SU-DHL-6 (cell line): Measurements from ENCODE around the gene RILPL1.

Experiments used
- H2AFZ ChIP-seq: fragments of 200-600 bp; sonication (generic); 2 replicates; pipeline ENCODE4 v1.6.1; 2014; ENCODE audit warnings: low read depth, mild to moderate bottlenecking, moderate library complexity, mixed read lengths, antibody characterized with exemption, low read length; ENCODE audit not compliant: severe bottlenecking
- H3F3A ChIP-seq: fragments of 200-600 bp; shearing (Covaris generic); 2 replicates; pipeline ENCODE4 v1.6.0; 2016; ENCODE audit warnings: antibody characterized with exemption, mild to moderate bottlenecking; ENCODE audit not compliant: insufficient read depth
- H3K27ac ChIP-seq: fragments of 200-600 bp; sonication (generic); 2 replicates; pipeline ENCODE4 v1.5.1; 2016; ENCODE audit warnings: low read depth, mild to moderate bottlenecking, low read length, moderate library complexity, mixed read lengths
- H3K27me3 ChIP-seq: fragments of 200-600 bp; sonication (generic), shearing (Covaris generic); 2 replicates; pipeline ENCODE4 v1.6.0; 2014; ENCODE audit warnings: mild to moderate bottlenecking, low read length
- H3K36me3 ChIP-seq: fragments of 200-600 bp; sonication (generic); 2 replicates; pipeline ENCODE4 v1.6.1; 2014; ENCODE audit warnings: mild to moderate bottlenecking, low read length, mixed read lengths
- H3K4me2 ChIP-seq: fragments of 300-600, 200-600 bp; shearing (Covaris generic), sonication (generic); 2 replicates; pipeline ENCODE4 v1.6.0; 2014; ENCODE audit warnings: low read length, low read depth, mild to moderate bottlenecking; ENCODE audit not compliant: poor library complexity, severe bottlenecking
- H3K4me3 ChIP-seq: fragments of 200-600 bp; sonication (generic); 2 replicates; pipeline ENCODE4 v1.5.1; 2014; ENCODE audit warnings: antibody characterized with exemption, low read length, mild to moderate bottlenecking, mixed read lengths; ENCODE audit not compliant: insufficient read depth, poor library complexity, severe bottlenecking
- H3K79me2 ChIP-seq: fragments of 200-600 bp; sonication (generic); 2 replicates; pipeline ENCODE4 v1.6.1; 2014; ENCODE audit warnings: mild to moderate bottlenecking, low read length, moderate library complexity; ENCODE audit not compliant: insufficient read depth
- H3K9ac ChIP-seq: fragments of 200-600 bp; sonication (generic); 2 replicates; pipeline ENCODE4 v1.7.0; 2014; ENCODE audit warnings: mild to moderate bottlenecking, low read length
- H3K9me2 ChIP-seq: fragments of 200-600 bp; sonication (generic); replicated peaks from 2 replicates; pipeline ENCODE4 v1.6.1; 2014; ENCODE audit warnings: low read length; ENCODE audit not compliant: insufficient read depth
- H3K9me3 ChIP-seq: fragments of 200-600 bp; sonication (generic); 2 replicates; pipeline ENCODE4 v1.6.1; 2014; ENCODE audit warnings: low read length, mixed read lengths; ENCODE audit not compliant: insufficient read depth
- H4K20me1 ChIP-seq: fragments of 200-600 bp; sonication (generic); 2 replicates; pipeline ENCODE4 v1.6.1; 2014; ENCODE audit warnings: low read depth, mild to moderate bottlenecking, antibody characterized with exemption, low read length, moderate library complexity, mixed read lengths
- EZH2phosphoT487 ChIP-seq: fragments of 200-600 bp; sonication (generic), shearing (Covaris generic); conservative IDR thresholded peaks from 2 replicates; pipeline ENCODE4 v1.6.1; 2018; ENCODE audit warnings: mild to moderate bottlenecking, antibody characterized with exemption, low read length, moderate library complexity, mixed read lengths
- TF ChIP-seq, protein P1 (sequence below): fragments of 200-600 bp; sonication (generic); IDR thresholded peaks from one replicate; pipeline ENCODE4 v1.5.1; 2017; ENCODE audit warnings: antibody characterized with exemption, mild to moderate bottlenecking, low read length, moderate library complexity; ENCODE audit not compliant: insufficient read depth, poor library complexity, severe bottlenecking

RILPL1 gene

DNA sequence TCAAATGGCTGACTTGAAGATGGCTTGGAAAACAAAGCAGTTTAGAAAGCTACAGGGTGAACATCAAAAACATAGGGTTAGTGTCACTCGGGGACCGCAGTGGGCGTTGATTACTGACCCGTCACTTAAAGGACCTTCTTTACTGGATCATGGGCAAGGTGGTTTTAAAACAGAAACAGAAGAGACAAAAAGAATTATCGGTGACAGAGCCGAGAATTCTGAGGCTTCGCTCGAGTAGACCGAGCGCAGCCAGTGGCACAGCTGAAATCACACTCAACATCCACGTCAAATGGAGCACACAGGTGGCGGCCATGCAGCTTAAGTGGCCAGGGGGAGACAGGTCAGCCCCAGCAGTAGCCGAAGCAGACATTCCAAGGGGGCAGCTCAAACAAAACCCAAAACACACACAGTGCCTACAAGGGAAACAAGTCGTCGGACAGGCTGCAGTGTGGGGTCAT is 58.2 kb downstream of the RILPL1 start:
- H3K4me3 ChIP-seq, result no peak overlapping the region
- no peaks in the 10 kb centered on the region for H4K20me1 ChIP-seq
- H3K36me3 ChIP-seq, result no peaks in the 10 kb centered on the region
- H3F3A ChIP-seq, result no peaks in the 10 kb centered on the region
- H3K27me3 ChIP-seq, result no peaks in the 10 kb centered on the region
- no peak for TF ChIP-seq EZH2phosphoT487
- TF ChIP-seq, protein P1, sequence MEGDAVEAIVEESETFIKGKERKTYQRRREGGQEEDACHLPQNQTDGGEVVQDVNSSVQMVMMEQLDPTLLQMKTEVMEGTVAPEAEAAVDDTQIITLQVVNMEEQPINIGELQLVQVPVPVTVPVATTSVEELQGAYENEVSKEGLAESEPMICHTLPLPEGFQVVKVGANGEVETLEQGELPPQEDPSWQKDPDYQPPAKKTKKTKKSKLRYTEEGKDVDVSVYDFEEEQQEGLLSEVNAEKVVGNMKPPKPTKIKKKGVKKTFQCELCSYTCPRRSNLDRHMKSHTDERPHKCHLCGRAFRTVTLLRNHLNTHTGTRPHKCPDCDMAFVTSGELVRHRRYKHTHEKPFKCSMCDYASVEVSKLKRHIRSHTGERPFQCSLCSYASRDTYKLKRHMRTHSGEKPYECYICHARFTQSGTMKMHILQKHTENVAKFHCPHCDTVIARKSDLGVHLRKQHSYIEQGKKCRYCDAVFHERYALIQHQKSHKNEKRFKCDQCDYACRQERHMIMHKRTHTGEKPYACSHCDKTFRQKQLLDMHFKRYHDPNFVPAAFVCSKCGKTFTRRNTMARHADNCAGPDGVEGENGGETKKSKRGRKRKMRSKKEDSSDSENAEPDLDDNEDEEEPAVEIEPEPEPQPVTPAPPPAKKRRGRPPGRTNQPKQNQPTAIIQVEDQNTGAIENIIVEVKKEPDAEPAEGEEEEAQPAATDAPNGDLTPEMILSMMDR, result no peak
- H3K27ac ChIP-seq, result no peak overlapping the region
- H3K79me2 ChIP-seq, result no peaks in the 10 kb centered on the region
- H3K4me2 ChIP-seq, result peak overlapping the region; percentile 5
- H3K9me3 ChIP-seq, result no peaks in the 10 kb centered on the region
- H3K9me2 ChIP-seq, result no peaks in the 10 kb centered on the region
- H2AFZ ChIP-seq, result no peak overlapping the region
- no peak overlapping the region for H3K9ac ChIP-seq

DNA sequence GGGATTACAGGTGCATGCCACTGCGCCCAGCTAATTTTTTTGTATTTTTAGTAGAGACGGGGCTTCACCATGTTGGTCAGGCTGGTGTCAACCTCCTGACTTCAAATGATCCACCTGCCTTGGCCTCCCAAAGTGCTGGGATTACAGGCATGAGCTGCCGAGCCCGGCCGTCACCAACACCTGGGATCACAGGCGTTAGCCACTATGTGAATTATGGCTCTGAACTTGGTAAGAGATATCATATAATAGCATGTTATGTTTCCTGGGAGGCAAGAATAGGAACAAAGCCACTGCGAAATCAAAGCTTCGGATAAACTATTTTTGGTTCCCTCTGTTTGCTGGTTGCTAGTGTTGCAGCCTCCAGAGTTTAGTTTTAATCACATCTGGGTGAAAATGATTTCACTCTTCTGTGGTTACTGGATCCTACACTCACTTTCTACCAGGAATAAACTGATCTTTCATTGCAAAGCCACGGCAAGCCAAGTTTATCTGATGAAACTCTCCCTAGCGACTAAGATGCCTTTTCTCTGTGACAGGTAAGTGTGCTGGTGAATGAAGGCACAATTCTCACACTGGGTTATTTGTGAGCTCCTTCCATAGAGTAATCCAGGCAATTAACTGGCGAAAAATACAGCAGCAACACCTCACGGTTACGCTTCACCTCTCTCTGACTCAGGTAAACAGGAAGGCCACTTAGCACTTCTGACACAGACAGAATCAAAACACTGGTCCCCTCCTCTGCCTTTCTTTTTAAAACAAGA is 58.9 kb downstream of the RILPL1 start:
- Histone ChIP-seq H3F3A (no peaks in the 10 kb centered on the region), H3K9me2 (no peaks in the 10 kb centered on the region), H3K9ac (no peak overlapping the region), H3K27ac (no peak overlapping the region), H3K4me3 (no peak overlapping the region), H2AFZ (no peak overlapping the region), H3K9me3 (no peaks in the 10 kb centered on the region), H3K36me3 (no peaks in the 10 kb centered on the region), H3K79me2 (no peaks in the 10 kb centered on the region), H4K20me1 (no peaks in the 10 kb centered on the region), H3K27me3 (no peaks in the 10 kb centered on the region), H3K4me2 (peak overlapping the region; percentile 5)
- no peak for TF ChIP-seq EZH2phosphoT487
- TF ChIP-seq, protein P1, result no peak

DNA sequence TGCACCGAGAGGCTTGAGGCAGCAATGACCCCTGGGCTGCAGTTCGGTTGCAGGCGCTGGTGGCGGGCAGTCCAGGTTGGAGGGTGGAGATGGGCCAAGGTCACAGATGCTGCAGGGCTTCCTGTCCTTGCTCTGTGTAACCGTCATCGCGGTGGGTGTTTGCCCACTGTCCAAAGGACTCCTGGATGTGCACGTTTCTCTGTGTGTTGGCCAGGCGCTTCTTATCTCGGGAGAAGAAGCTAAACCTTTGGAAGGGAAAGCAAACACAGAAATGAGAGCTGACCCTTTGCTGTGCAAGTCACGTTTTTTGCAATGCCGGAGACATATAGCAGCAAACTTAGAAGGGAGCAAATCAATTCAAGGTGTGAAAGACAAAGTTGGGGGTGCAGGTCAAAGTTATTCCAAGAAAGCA is 61.1 kb downstream of the RILPL1 start:
- Histone ChIP-seq H3K4me3 (no peak overlapping the region), H3K9ac (no peak overlapping the region), H3K9me3 (no peaks in the 10 kb centered on the region), H3K27me3 (no peaks in the 10 kb centered on the region), H3K4me2 (no peak overlapping the region), H3K27ac (no peak overlapping the region), H3K79me2 (no peaks in the 10 kb centered on the region), H3K9me2 (no peaks in the 10 kb centered on the region), H2AFZ (no peak overlapping the region), H3K36me3 (no peaks in the 10 kb centered on the region), H3F3A (no peaks in the 10 kb centered on the region), H4K20me1 (no peaks in the 10 kb centered on the region)
- TF ChIP-seq, protein P1, result no peak
- TF ChIP-seq EZH2phosphoT487, result no peak
